ENCODE measurements around the gene DGKQ. TPM values are rescaled to one million over a fixed set of nuclear protein-coding genes. Genes with fewer than 3 reads are reported as not detected.

The DGKQ gene
- total and polyA plus RNA-seq, 9 of the 15 experiments (the other 6 are each of a cell fraction or from before 2014, with no cell fraction given), result 0.17 to 22.0 (median 5.6) TPM

DNA sequence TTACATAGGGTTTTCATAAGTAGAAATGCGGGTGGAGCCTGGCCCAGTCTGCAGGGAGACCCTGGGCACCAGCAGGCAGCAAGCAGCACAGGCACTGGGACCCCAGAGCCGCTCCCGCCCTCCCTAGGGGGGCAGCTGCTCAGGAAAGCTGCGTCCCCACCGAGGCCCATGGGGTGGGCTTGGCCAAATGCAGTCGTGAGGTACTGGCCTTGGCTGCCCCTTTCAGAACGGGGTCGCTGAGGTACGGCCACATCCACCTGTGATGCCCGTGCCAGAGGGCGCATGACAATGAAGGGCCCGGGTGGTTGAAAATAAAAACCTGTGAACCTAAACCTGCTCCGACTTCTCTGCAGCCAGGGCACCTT lies 24.5 kb downstream of the DGKQ start:
- Histone ChIP-seq H3K27me3 (ENCODE audit: control insufficient read depth in 2 of 2, insufficient read depth in 2 of 2, low read length in 2 of 2) (no peaks in the 10 kb centered on the region), H3K9me3 (replicated peaks; ENCODE audit: control insufficient read depth, insufficient read depth, low read depth, low read length) (no peaks in the 10 kb centered on the region), H3K4me2 (ENCODE audit: insufficient read depth, low read length) (no peak overlapping the region), H3K36me3 (ENCODE audit: control insufficient read depth, insufficient read depth, low read length) (no peaks in the 10 kb centered on the region), H3K79me2 (ENCODE audit: control insufficient read depth, insufficient read depth, low read length) (no peaks in the 10 kb centered on the region), H2AFZ (ENCODE audit: low read depth, low read length) (no peak overlapping the region), H3K9me1 (ENCODE audit: control insufficient read depth, insufficient read depth, low read length) (no peaks in the 10 kb centered on the region), H3K27ac (ENCODE audit: extremely low read depth, low read depth, low read length) (no peak overlapping the region), H3K4me3 (no peak overlapping the region), H4K20me1 (replicated peaks; ENCODE audit: control insufficient read depth, insufficient read depth, low read length) (0 out of 2 replicates have a peak, but pooled peaks cover 4% of the 10 kb centered on the region), H3K9ac (ENCODE audit: insufficient read depth in 1 of 2, low read depth in 2 of 2, low read length in 2 of 2) (peak overlapping the region in 1 of 2 experiments; percentile 75; a peak in 2 of 4 replicates), H3K4me1 (replicated peaks in 1 of 2; ENCODE audit: control insufficient read depth in 2 of 2, insufficient read depth in 2 of 2, low read length in 2 of 2) (peaks cover 0 to 48% of the 10 kb centered on the region in 2 experiments; a peak in 2 of 5 replicates)
- no peak for DNase-seq (ENCODE audit: extremely low read depth in 1 of 4, low spot score in 3 of 4)
- intact Hi-C loops (cut with micrococcal nuclease) (no loop called here), in situ Hi-C loops (cut with MboI) (no loop called here)
- no peak for ATAC-seq
- TF ChIP-seq BHLHE40 (IDR thresholded peaks at IDR 0.05; ENCODE audit: low read length) (no peak), HNRNPK (IDR thresholded peaks at IDR 0.05; ENCODE audit: low read depth, low read length, poor library complexity, severe bottlenecking) (no peak), POLR2G (IDR thresholded peaks at IDR 0.05; ENCODE audit: low read depth, low read length) (0 out of 2 replicates have a peak, but pooled peaks have one; percentile 17)
- WGBS (ENCODE audit: insufficient coverage, low coverage, missing lambda C conversion rate), result 69% methylated on average over 11 of the region's 13 CpGs
- ChIA-PET POLR2A (no interaction called here), CTCF (ENCODE audit: low intra/inter-chr PET ratio) (no interaction called here)
- BruUV-seq (replicated peaks), result no TSS peak
- no peak for FAIRE-seq

DNA sequence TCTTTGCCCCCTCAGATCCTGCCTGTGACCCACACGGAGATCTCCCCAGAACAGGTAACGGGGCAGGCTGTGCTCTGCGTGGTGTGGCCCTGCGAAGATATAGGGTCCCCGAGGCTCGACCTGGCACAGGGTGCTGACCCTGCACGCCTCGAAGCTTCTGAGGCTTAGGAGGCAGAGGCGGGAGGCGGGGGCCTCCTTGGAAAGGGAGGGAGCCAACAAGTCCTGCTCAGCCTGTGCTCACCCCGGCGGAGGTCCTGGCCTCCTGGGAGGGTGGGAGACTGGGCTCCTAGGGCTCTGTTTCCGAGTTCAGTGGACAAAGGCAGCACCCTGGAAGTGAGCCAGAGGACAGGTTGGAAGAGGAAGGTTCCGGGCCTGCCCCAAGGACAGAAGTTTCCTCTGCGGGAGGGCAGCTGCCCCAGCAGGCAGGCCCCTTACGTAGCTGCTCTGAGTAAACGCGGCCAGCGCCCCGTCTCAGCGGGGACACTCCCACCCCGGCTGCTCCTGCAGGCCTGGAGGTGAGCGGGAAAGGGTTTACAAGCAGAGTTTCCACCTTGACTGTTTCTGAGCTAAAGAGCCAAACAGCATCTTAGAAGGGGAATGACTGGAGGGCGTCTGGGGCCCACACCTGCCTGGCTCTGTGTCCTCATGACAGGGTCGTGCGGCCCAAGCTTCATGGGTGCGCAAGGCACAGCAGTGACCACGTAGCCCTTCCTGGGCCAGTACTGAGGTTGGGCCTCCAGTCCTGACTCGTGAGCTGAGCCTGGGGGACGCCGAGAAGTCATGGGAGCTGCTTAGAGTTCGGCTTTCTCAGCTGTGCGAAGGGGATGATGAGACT lies 25.1 kb downstream of the DGKQ start:
- Histone ChIP-seq H3K27ac (ENCODE audit: extremely low read depth, low read depth, low read length) (no peak overlapping the region), H3K4me2 (ENCODE audit: insufficient read depth, low read length) (no peak overlapping the region), H3K36me3 (ENCODE audit: control insufficient read depth, insufficient read depth, low read length) (no peaks in the 10 kb centered on the region), H2AFZ (ENCODE audit: low read depth, low read length) (no peak overlapping the region), H4K20me1 (replicated peaks; ENCODE audit: control insufficient read depth, insufficient read depth, low read length) (0 out of 2 replicates have a peak, but pooled peaks cover 4% of the 10 kb centered on the region), H3K27me3 (ENCODE audit: control insufficient read depth in 2 of 2, insufficient read depth in 2 of 2, low read length in 2 of 2) (no peaks in the 10 kb centered on the region), H3K9me1 (ENCODE audit: control insufficient read depth, insufficient read depth, low read length) (no peaks in the 10 kb centered on the region), H3K9me3 (replicated peaks; ENCODE audit: control insufficient read depth, insufficient read depth, low read depth, low read length) (no peaks in the 10 kb centered on the region), H3K79me2 (ENCODE audit: control insufficient read depth, insufficient read depth, low read length) (no peaks in the 10 kb centered on the region), H3K9ac (ENCODE audit: insufficient read depth in 1 of 2, low read depth in 2 of 2, low read length in 2 of 2) (peak overlapping the region in 1 of 2 experiments; percentile 75; a peak in 2 of 4 replicates), H3K4me1 (replicated peaks in 1 of 2; ENCODE audit: control insufficient read depth in 2 of 2, insufficient read depth in 2 of 2, low read length in 2 of 2) (peaks cover 0 to 48% of the 10 kb centered on the region in 2 experiments; a peak in 2 of 5 replicates), H3K4me3 (no peak overlapping the region)
- in situ Hi-C loops (cut with MboI), result no loop called here
- ATAC-seq (no peak; the same call in 2 of the 3 replicates), DNase-seq (ENCODE audit: extremely low read depth in 1 of 4, low spot score in 3 of 4) (no peak), FAIRE-seq (no peak)
- intact Hi-C loops (cut with micrococcal nuclease), result no loop called here
- ChIA-PET CTCF (ENCODE audit: low intra/inter-chr PET ratio) (no interaction called here), POLR2A (interaction anchor here (1.2 kb wide), 1 partner anchor 16 kb away, joined by 4 read pairs; the partner anchor contains the start of genes GAK and TMEM175)
- TF ChIP-seq ZNF766 (CRISPR knock-in tag; conservative IDR thresholded peaks at IDR 0.05) (no peak), SNIP1 (IDR thresholded peaks at IDR 0.05; ENCODE audit: low read depth) (no peak), POLR2G (IDR thresholded peaks at IDR 0.05; ENCODE audit: low read depth, low read length) (peak; percentile 32; the same call in 1 of the 2 replicates)
- 72% methylated on average over 27 of the region's 33 CpGs for WGBS (ENCODE audit: insufficient coverage, low coverage, missing lambda C conversion rate)
- no TSS peak for BruUV-seq (replicated peaks)
